EL (cell line): ENCODE results near the gene HDDC3.
"Not testable (repeated sequence)": the region's sequence is repeated elsewhere in the genome, so short reads cannot be mapped to it uniquely, and the experiment has no call there.

ENCODE experiments used
- DNase-seq: peaks from one replicate; pipeline ENCODE4 v3.0.0-alpha.2; 2016

HDDC3 gene

GRCh38 chr15:90907838-90908507, 24.4 kb downstream of the HDDC3 start:
- DNase-seq: no peak

DNA sequence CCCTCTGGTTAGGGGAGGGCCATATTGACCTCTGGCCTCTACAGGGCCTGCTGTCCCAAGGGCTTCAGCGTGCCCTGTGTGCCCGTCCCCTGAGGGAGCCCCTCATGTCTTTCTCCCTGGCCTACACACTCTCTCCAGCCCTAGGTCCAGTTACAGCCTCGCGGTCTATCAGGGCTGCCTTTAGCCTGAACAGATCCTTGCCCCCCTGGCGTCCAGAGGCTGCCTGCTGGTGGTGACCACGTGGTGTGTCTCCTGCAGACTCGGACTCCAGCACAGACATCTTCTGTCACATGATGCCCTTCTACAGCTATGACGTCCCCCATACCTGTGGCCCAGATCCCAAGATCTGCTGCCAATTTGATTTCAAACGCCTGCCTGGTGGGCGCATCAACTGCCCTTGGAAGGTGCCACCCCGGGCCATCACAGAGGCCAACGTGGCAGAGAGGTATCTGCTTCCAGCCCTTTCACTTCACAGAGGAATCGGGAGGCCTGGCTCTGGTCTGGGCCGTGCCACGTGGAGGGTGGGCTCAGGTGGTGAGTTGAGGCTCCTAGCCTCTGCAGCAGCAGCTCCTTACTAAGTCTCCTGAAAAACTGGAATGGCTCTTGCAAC, 25.2 kb downstream of the HDDC3 start:
- DNase-seq: no peak

DNA sequence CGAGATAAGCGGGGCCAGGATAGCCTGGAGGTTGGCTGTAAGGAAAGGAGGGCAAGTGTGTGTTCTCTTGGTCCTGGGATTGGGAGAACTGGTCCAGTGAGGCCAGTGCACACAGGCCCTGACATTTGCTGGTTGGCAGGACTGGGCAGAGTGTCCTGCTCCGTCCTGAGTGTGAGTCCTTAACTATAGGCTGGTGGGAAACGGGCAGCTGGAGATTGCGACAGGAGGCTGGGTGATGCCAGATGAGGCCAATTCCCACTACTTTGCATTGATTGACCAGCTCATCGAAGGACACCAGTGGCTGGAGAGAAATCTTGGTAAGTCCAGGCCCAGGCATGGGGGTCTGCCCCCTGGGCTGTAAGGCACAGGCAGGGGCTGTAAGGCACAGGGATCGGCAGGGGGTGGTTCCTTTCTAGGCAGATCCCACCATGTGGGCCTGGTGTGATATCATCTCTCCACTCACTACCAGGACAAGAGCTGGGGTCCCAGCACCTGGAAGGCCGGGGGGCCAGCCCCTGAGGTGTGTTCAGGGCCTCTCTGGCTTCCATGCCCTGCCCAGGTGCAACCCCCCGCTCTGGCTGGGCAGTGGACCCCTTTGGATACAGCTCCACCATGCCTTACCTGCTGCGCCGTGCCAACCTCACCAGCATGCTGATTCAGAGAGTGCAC, 26.0 kb downstream of the HDDC3 start:
- no peak for DNase-seq

DNA sequence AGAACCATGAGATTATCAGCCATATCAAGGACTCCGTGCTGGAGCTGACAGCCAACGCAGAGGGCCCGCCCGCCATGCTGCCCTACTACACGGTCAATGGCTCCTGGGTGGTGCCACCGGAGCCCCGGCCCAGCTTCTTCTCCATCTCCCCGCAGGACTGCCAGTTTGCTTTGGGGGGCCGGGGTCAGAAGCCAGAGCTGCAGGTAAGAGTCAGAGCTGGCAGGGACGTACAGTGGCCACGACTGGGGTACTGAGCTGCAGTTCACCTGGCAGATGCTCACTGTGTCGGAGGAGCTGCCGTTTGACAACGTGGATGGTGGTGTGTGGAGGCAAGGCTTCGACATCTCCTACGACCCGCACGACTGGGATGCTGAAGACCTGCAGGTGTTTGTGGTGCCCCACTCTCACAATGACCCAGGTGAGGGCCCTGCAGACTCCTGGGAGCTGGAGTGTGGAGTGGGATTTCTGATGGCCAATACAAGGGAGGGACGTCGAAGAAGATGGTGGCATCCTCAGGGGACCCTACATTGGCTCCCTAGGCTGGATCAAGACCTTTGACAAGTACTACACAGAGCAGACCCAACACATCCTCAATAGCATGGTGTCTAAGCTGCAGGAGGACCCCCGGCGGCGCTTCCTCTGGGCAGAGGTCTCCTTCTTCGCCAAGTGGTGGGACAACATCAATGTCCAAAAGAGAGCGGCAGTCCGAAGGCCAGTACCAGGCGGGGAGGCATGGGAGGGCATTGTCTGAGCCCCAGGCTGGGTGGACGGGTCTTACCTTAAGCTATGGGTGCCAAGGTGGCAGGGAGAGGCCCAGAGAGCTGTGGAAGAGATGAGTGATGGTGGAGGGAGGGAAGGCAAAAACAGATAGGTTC, 26.8 kb downstream of the HDDC3 start:
- DNase-seq: no peak

GRCh38 chr15:90904746-90905145, 27.6 kb downstream of the HDDC3 start:
- no peak for DNase-seq

DNA sequence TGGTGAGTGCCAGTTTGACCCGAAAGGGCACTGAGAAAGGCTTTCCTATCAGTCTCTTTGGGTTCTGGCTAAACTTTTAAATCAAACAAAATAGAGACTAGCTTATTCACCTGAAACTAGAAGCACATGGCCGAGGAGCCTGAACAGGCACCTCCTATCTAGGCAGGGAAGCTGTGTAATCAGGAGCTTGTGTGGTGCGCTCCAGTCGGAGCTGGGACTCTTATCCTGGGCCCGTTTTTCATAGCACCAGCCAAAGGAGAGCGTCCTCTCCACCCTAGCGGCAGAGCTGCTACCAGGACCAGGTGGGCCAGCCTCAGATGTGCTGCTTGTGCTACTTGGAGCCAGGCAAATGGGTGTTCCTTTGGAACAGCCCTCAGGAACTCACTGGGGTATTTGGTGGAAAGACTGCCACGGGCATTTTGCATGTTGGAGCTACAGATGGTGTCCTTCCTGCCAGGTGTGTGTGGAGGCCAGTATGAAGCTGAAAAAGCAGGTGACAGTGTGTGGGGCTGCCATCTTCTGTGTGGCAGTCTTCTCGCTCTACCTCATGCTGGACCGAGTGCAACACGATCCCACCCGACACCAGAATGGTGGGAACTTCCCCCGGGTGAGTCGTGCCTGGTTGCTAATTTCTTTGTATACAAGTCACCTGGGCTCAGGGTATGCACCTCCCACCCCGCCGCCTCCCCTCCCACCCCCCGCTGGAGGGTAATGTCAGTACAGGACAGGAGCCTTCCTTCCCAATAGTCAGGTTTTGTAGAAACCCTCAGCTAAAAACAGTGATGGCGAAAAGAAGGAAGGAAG, 28.4 kb downstream of the HDDC3 start:
- DNase-seq: no peak

GRCh38 chr15:90902840-90903732, 29.3 kb downstream of the HDDC3 start, which contains the start of gene MAN2A2:
TSS of gene MAN2A2 (plus strand) at chr15:90903302. CDS start at chr15:90904208, 906 bp downstream.
- peak; percentile 58 for DNase-seq

DNA sequence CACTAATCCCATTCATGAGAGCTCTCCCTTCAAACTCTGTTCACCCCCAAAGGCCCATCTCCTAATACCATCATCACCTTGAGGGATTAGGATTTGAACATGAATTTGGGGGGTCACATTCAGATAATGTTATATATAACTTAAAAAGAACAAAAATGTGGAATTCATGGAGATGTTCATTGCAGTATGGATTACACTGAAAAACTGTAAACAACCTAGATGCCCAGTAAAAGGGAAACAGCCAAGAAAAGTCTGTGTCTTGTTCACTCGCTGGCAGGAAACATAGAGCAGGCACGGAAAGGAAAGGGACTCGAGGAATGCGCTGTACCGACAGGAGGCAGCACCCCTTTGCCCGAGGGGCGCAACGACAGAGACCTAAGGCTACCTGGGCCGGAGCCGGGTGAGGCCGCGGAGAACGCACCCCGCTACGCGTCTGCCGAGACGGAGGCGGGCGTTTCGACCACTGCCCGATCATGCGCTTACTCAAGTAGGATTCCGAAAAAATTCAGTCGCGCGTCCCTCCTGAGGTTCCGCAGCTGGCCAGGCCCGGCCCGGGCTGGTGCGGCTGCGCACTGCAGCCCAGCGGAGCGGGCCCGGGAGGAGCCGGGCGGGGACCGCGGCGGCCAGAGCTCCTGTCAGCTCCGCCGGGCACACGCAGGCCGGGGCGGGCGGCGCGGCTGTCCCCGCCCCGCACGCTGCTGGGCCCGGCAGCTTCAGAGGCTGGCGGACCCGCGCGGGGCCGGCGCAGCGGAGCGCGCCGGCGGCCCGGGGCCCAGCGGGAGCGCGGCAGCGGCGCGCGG, 30.1 kb downstream of the HDDC3 start:
- peak; percentile 82 for DNase-seq

DNA sequence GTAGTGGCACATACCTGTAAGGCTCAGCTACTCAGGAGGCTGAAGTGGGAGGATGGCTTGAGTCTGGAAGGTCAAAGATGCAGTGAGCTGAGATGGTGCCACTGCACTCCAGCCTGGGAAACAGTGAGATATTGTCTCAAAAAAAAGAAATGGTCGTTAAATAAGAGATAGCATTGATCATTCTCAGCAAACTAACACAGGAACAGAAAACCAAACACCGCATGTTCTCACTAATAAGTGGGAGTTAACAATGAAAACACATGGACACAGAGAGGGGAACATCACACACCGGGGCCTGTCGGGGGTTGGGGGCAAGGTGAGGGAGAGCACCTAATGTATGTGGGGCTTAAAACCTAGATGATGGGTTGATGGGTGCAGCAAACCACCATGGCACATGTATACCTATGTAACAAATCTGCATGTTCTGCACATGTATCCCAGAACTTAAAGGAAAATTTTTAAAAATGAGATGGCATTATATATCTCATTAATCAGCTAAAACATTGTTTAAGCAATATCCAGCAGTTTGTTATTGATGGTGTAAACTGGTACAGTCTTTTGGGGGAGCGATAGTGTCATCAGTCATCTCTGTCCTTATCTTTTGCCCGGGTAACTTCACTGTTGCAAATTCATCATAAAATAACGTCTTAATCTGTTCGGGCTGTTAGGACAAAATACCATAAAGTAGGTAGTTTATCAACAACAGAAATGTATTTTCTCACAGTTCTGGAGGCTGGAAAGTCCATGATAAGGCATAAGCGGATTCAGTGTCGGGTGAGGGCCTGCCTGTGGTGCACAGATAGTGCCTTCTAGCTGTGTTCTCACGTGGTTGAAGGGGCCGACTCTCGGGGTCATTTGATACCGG, 30.9 kb downstream of the HDDC3 start:
- DNase-seq: no peak

DNA sequence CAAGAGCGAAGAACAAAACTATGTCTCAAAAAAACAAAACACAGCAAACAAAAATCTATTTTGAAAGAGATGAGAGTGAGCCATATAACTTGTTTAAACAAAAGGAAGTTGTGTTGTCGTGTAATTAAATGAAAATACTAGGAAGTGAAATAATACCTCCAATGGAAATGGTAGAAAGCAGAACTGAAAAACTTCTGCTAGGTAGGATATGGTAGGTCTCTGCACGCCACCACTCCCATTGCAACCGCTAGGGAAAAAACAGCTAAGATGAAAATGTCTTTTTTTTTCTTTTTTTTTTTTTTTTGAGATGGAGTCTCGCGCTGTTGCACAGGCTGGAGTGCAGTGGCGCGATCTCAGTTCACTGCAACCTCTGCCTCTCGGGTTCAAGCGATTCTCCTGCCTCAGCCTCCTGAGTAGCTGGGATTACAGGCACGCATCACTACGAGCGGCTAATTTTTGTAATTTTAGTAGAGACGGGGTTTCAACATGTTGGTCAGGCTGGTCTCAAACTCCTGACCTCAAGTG, 35.2 kb downstream of the HDDC3 start:
- DNase-seq: not testable (repeated sequence)

DNA sequence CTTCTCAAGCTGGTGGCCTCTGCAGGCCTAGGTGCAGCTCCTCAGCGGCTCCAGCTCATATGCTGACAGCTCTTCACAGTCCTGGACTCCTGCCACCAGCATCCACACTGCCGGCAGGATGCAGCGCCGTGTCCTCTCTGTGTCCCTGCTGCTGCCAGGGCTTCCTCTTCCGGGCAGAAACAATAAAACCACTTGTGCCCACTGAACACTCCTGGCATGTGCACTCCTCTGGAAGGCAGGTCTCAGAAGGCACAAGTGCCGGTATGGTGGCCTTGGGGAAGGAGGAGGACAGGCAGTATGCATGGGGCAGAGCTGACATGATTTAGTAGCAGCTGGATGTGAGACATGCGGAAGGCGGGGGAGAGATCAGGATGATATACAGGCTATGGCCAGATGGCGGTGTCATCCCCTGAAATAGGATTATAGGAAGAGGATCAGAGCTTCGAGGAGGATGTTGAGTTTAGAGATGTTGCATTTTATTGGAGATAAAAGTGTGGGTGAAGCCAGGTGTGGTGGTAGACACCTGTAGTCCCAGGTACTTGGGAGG, 36.7 kb downstream of the HDDC3 start:
- DNase-seq: no peak

- DNase-seq: no peak
These were observed 38.9 kb downstream of the HDDC3 start for GRCh38 chr15:90893175-90894090.

GRCh38 chr15:90892498-90893174, 39.7 kb downstream of the HDDC3 start:
- no peak for DNase-seq

GRCh38 chr15:90892023-90892422, 40.3 kb downstream of the HDDC3 start:
- DNase-seq: no peak

- DNase-seq: no peak
These were observed 40.9 kb downstream of the HDDC3 start for GRCh38 chr15:90891346-90891949.

DNA sequence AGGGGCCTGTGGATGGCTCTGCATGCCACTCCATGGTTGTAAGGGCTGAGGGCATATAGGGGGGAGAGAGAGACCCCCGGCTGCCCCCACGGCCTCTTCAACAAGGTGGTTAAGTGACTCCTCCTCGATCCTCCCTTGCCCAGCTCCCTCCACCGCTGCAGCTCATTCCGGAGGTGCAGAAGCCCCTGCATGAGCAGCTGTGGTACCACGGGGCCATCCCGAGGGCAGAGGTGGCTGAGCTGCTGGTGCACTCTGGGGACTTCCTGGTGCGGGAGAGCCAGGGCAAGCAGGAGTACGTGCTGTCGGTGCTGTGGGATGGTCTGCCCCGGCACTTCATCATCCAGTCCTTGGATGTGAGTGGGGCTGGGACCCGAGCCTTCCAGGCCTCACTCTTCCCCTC, 41.5 kb downstream of the HDDC3 start:
- no peak for DNase-seq
